ENCODE measurements around the gene IFI27L1. TPM values are rescaled to one million over a fixed set of nuclear protein-coding genes. Genes with fewer than 3 reads are reported as not detected.

Gene IFI27L1
- total and polyA plus RNA-seq, 2 experiments from 2014 or later, result 9.7 to 28.6 TPM

- H3K9me3 Mint-ChIP-seq, result peaks cover 8% of the 10 kb centered on the region; the same call in 2 of the 3 replicates
- Histone ChIP-seq H2AFZ (no peak overlapping the region), H3F3A (replicated peaks; ENCODE audit: low read depth) (no peaks in the 10 kb centered on the region), H4K20me1 (replicated peaks; ENCODE audit: insufficient read depth) (no peaks in the 10 kb centered on the region), H3K27me3 (ENCODE audit: insufficient read depth) (no peaks in the 10 kb centered on the region), H3K4me2 (no peak overlapping the region), H3K27ac (ENCODE audit: low read depth) (no peak overlapping the region), H3K9me2 (ENCODE audit: insufficient read depth) (peaks cover under 1% of the 10 kb centered on the region; the same call in 1 of the 2 replicates), H3K4me3 (no peak overlapping the region), H3K36me3 (ENCODE audit: insufficient read depth) (no peaks in the 10 kb centered on the region), H3K79me2 (replicated peaks; ENCODE audit: insufficient read depth) (no peaks in the 10 kb centered on the region), H3K4me1 (ENCODE audit: insufficient read depth) (no peaks in the 10 kb centered on the region)
- no peaks in the 10 kb centered on the region for H3K36me3 Mint-ChIP-seq (ENCODE audit: low read depth)
- peaks cover 5% of the 10 kb centered on the region; the same call in 2 of the 3 replicates for H3K4me1 Mint-ChIP-seq
- H3K27me3 Mint-ChIP-seq (ENCODE audit: insufficient read depth, low read depth, poor library complexity), result peaks cover 4% of the 10 kb centered on the region
- no peak overlapping the region for H3K4me3 Mint-ChIP-seq
- DNase-seq (ENCODE audit: low spot score) (no peak), ATAC-seq (no peak)
- H3K27ac Mint-ChIP-seq, result no peak overlapping the region
- TF ChIP-seq ZNF114 (CRISPR knock-in tag; IDR thresholded peaks at IDR 0.05) (no peak), REST (IDR thresholded peaks at IDR 0.05; ENCODE audit: unreplicated experiment) (no peak), POLR2AphosphoS5 (IDR thresholded peaks at IDR 0.05; ENCODE audit: low read depth) (no peak), NANOG (IDR thresholded peaks at IDR 0.05; ENCODE audit: borderline replicate concordance) (no peak), CREB1 (CRISPR knock-in tag; IDR thresholded peaks at IDR 0.05; ENCODE audit: low read depth) (no peak), CTCF (conservative IDR thresholded peaks at IDR 0.05; ENCODE audit: low read depth in 2 of 2) (no peak), JUNB (IDR thresholded peaks at IDR 0.05; ENCODE audit: unreplicated experiment) (no peak), EZH2phosphoT487 (IDR thresholded peaks at IDR 0.05; ENCODE audit: unreplicated experiment) (no peak), EZH2 (IDR thresholded peaks at IDR 0.05; ENCODE audit: low read depth, unreplicated experiment) (no peak), STAT1 (IDR thresholded peaks at IDR 0.05; ENCODE audit: unreplicated experiment) (no peak), ZNF331 (CRISPR knock-in tag; IDR thresholded peaks at IDR 0.05; ENCODE audit: low read depth) (no peak)
- TF ChIP-seq, protein P1, sequence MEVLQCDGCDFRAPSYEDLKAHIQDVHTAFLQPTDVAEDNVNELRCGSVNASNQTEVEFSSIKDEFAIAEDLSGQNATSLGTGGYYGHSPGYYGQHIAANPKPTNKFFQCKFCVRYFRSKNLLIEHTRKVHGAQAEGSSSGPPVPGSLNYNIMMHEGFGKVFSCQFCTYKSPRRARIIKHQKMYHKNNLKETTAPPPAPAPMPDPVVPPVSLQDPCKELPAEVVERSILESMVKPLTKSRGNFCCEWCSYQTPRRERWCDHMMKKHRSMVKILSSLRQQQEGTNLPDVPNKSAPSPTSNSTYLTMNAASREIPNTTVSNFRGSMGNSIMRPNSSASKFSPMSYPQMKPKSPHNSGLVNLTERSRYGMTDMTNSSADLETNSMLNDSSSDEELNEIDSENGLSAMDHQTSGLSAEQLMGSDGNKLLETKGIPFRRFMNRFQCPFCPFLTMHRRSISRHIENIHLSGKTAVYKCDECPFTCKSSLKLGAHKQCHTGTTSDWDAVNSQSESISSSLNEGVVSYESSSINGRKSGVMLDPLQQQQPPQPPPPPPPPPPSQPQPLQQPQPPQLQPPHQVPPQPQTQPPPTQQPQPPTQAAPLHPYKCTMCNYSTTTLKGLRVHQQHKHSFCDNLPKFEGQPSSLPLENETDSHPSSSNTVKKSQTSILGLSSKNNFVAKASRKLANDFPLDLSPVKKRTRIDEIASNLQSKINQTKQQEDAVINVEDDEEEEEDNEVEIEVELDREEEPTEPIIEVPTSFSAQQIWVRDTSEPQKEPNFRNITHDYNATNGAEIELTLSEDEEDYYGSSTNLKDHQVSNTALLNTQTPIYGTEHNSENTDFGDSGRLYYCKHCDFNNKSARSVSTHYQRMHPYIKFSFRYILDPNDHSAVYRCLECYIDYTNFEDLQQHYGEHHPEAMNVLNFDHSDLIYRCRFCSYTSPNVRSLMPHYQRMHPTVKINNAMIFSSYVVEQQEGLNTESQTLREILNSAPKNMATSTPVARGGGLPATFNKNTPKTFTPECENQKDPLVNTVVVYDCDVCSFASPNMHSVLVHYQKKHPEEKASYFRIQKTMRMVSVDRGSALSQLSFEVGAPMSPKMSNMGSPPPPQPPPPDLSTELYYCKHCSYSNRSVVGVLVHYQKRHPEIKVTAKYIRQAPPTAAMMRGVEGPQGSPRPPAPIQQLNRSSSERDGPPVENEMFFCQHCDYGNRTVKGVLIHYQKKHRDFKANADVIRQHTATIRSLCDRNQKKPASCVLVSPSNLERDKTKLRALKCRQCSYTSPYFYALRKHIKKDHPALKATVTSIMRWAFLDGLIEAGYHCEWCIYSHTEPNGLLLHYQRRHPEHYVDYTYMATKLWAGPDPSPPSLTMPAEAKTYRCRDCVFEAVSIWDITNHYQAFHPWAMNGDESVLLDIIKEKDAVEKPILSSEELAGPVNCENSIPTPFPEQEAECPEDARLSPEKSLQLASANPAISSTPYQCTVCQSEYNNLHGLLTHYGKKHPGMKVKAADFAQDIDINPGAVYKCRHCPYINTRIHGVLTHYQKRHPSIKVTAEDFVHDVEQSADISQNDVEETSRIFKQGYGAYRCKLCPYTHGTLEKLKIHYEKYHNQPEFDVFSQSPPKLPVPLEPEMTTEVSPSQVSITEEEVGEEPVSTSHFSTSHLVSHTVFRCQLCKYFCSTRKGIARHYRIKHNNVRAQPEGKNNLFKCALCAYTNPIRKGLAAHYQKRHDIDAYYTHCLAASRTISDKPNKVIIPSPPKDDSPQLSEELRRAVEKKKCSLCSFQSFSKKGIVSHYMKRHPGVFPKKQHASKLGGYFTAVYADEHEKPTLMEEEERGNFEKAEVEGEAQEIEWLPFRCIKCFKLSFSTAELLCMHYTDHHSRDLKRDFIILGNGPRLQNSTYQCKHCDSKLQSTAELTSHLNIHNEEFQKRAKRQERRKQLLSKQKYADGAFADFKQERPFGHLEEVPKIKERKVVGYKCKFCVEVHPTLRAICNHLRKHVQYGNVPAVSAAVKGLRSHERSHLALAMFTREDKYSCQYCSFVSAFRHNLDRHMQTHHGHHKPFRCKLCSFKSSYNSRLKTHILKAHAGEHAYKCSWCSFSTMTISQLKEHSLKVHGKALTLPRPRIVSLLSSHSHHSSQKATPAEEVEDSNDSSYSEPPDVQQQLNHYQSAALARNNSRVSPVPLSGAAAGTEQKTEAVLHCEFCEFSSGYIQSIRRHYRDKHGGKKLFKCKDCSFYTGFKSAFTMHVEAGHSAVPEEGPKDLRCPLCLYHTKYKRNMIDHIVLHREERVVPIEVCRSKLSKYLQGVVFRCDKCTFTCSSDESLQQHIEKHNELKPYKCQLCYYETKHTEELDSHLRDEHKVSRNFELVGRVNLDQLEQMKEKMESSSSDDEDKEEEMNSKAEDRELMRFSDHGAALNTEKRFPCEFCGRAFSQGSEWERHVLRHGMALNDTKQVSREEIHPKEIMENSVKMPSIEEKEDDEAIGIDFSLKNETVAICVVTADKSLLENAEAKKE (CRISPR knock-in tag; IDR thresholded peaks at IDR 0.05), result no peak
- TF ChIP-seq, protein P2, sequence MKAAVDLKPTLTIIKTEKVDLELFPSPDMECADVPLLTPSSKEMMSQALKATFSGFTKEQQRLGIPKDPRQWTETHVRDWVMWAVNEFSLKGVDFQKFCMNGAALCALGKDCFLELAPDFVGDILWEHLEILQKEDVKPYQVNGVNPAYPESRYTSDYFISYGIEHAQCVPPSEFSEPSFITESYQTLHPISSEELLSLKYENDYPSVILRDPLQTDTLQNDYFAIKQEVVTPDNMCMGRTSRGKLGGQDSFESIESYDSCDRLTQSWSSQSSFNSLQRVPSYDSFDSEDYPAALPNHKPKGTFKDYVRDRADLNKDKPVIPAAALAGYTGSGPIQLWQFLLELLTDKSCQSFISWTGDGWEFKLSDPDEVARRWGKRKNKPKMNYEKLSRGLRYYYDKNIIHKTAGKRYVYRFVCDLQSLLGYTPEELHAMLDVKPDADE (IDR thresholded peaks at IDR 0.05), result no peak
Measured at GRCh38 chr14:94115631-94116030, 34.5 kb downstream of the IFI27L1 start.

Data from GM23338 (cell line).